GM21786 (cell line): ENCODE measurements around the gene PLA2G5.
"Not testable (repeated sequence)": the region's sequence is repeated elsewhere in the genome, so short reads cannot be mapped to it uniquely, and the experiment has no call there.

Source experiments
- ATAC-seq: cut with Tn5 transposase; IDR thresholded peaks from one replicate; pipeline ENCODE4 v1.9.1; 2021; ENCODE audit not compliant: unreplicated experiment

PLA2G5 gene

GRCh38 chr1:20115479-20115878 is 45.5 kb downstream of the PLA2G5 start:
- no peak for ATAC-seq

GRCh38 chr1:20115916-20116315 is 45.9 kb downstream of the PLA2G5 start:
- ATAC-seq = no peak

- ATAC-seq = no peak
Observed at GRCh38 chr1:20117236-20117635, 47.2 kb downstream of the PLA2G5 start.

- ATAC-seq = no peak
Observed at GRCh38 chr1:20119347-20119746, 49.4 kb downstream of the PLA2G5 start, which contains the start of gene PLA2G2D. PLA2G2D (minus strand) TSS chr1:20119536; CDS start chr1:20119498, 38 bp downstream.

DNA sequence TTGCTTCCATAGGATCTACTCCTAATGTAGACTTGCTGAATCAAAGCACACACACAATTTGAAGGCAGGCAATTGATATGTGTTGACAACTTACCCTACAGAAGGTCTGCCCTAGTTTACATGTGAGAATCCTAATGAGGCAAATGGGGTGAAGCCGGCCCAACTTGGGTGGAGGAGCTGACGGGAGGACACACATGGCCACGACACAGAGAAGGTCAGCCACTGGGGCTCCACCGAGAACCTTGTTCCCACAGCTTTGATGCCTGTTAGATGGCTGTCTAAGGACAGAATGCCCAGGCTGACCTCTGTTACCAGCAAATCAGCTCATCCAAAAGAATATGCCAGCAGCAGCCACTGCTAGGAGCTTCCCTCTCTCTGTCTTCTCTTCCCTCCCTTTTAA is 50.8 kb downstream of the PLA2G5 start:
- ATAC-seq = no peak

GRCh38 chr1:20123722-20124455 is 53.9 kb downstream of the PLA2G5 start:
- no peak for ATAC-seq

GRCh38 chr1:20124456-20125057 is 54.6 kb downstream of the PLA2G5 start:
- no peak for ATAC-seq

GRCh38 chr1:20125100-20125499 is 55.1 kb downstream of the PLA2G5 start:
- no peak for ATAC-seq

GRCh38 chr1:20126041-20126805 is 56.2 kb downstream of the PLA2G5 start:
- ATAC-seq = peak; percentile 67

GRCh38 chr1:20126806-20127440 is 56.9 kb downstream of the PLA2G5 start:
- ATAC-seq = no peak

- ATAC-seq = not testable (repeated sequence)
Observed at GRCh38 chr1:20130518-20130917, 60.5 kb downstream of the PLA2G5 start.

GRCh38 chr1:20134995-20135394 is 65.0 kb downstream of the PLA2G5 start:
- no peak for ATAC-seq

DNA sequence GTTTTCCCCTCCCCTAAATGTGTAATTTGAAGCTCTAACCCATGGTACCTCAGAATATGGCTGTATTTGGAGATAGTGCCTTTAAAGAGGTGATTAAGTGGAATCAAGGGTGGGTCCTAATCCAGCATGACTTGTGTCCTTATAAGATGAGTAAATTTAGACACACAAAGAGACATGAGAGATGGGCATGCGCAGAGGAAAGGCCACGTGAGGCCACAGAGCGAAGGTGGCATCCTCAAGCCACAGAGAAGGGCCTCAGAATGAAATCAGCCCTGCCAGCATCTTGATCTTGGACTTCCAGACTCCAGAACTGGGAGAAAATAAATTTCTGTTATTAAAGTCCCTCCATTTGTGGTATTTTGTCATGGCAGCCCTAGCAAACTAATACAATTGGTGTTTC is 66.3 kb downstream of the PLA2G5 start:
- ATAC-seq = no peak

GRCh38 chr1:20137055-20137454 is 67.1 kb downstream of the PLA2G5 start:
- ATAC-seq = no peak

- ATAC-seq = no peak
Observed at GRCh38 chr1:20137604-20138003, 67.6 kb downstream of the PLA2G5 start.

- no peak for ATAC-seq
Observed at GRCh38 chr1:20138346-20138745, 68.4 kb downstream of the PLA2G5 start.

- no peak for ATAC-seq
Observed at GRCh38 chr1:20138961-20139550, 69.1 kb downstream of the PLA2G5 start, which contains the start of gene PLA2G2F. PLA2G2F (plus strand) TSS chr1:20139323; CDS start chr1:20139428, 105 bp downstream.

- no peak for ATAC-seq
Observed at GRCh38 chr1:20139776-20140612, 70.0 kb downstream of the PLA2G5 start.

- ATAC-seq = no peak
Observed at GRCh38 chr1:20141001-20141400, 71.0 kb downstream of the PLA2G5 start.

DNA sequence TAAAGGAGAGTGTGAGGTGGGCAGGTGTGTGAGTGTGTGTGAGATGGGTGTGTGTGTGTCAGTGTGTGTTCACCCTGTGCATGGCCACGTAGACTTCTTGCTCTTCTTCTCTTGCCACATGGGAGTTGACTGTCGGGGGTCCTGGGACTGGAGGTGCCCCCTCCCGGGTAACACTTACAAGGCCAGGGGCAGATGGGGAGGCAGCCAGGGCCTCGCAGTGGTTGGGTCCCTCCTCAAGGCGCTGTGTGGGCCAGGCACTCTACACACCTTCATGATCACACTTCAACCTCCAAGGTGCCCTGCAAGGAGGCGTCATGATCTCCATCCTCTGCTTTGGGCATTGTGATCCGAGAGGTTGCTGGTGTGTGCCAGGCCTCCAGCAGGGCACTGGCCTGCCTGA is 71.5 kb downstream of the PLA2G5 start:
- no peak for ATAC-seq
